ENCODE data around the gene PITPNC1. TPM values are rescaled to one million over a fixed set of nuclear protein-coding genes. Genes with fewer than 3 reads are reported as not detected.
A peak's percentile ranks its signal among the peaks of the same experiment; 100 is the strongest.

PITPNC1 gene
- total and polyA plus RNA-seq, 11 donors = 7.0 to 20.8 (median 11.3) TPM

DNA sequence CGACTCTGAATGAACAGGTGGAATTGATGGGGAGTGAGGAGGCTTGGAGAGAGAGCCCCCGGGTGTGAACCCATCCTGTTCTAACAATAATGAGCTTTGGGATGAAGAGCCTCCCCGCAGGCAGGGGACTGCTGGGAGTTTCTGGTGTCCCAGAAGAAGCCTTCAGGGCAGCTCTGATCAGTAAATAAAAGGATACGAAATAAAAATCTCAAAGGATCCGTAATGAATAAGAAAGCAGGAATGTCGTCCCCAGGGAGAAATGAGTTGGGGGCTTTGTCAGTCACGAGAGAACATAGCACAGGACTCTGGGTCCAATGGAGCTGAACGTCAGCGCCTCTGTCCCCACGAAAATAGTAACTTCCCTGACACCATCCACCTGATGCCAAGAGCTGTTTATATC is 113.4 kb downstream of the PITPNC1 start:
- no peaks in the 10 kb centered on the region for H3K36me3 ChIP-seq
- peak overlapping the region in 9 of 12 donors; percentile 30 to 49 (median 38) for H3K4me3 ChIP-seq
- peaks cover 0 to 55% (median 38%) of the 10 kb centered on the region in 12 donors for H3K4me1 ChIP-seq
- intact Hi-C loops (cut with DNase I) = loop anchor here in 3 of 10 donors (5.0 to 10.0 kb wide), 2 partner anchors 42 to 114 kb away; no protein-coding TSS in a partner anchor
- H3K27ac ChIP-seq = peak overlapping the region in 11 of 12 donors; percentile 19 to 84 (median 72)
- peak in 1 of 5 donors; percentile 33 for DNase-seq
- TF ChIP-seq, protein P1, sequence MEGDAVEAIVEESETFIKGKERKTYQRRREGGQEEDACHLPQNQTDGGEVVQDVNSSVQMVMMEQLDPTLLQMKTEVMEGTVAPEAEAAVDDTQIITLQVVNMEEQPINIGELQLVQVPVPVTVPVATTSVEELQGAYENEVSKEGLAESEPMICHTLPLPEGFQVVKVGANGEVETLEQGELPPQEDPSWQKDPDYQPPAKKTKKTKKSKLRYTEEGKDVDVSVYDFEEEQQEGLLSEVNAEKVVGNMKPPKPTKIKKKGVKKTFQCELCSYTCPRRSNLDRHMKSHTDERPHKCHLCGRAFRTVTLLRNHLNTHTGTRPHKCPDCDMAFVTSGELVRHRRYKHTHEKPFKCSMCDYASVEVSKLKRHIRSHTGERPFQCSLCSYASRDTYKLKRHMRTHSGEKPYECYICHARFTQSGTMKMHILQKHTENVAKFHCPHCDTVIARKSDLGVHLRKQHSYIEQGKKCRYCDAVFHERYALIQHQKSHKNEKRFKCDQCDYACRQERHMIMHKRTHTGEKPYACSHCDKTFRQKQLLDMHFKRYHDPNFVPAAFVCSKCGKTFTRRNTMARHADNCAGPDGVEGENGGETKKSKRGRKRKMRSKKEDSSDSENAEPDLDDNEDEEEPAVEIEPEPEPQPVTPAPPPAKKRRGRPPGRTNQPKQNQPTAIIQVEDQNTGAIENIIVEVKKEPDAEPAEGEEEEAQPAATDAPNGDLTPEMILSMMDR (IDR thresholded peaks at IDR 0.05) = no peak
- no peak for TF ChIP-seq POLR2A (IDR thresholded peaks at IDR 0.05)
- WGBS, 4 donors = 29 to 39% (median 33%) methylated on average over 10 of the region's 10 CpGs
- peak in 3 of 4 donors; percentile 37 to 41 (median 39) for ATAC-seq
- H3K9me3 ChIP-seq = peaks cover 0 to 3% (median 0%) of the 10 kb centered on the region in 12 donors
- no peaks in the 10 kb centered on the region for H3K27me3 ChIP-seq

DNA sequence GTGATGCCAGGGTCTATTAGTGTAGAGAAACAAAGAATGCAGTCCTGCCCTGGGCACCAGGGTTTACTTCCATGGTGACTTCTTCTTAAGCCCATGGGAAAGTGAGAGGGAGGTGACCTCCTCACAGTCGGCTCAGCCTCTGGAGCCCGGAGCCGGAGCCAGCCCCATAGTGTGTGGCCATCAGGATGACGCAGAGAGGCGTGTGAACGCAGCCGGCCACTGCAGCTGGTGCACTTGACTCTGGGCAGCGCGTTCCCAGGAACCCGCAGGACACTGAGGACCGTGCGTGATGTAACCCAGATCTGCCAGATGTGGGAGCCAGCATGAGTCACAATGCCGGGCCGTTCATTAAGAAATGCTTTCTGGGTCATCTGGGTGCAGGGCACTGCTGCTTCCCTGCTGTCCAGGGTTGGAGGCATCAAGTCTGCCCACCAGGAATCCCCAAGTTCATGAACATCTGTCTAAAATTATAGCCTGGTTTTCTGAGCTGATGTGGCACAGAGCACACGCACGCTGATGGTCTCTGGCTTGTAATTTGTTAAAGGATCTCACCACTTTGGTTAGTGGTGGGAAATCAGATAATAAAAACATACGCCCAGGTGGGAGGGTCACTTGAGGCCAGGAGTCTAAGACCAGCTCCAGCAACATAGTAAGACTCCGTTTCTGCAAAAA is 114.1 kb downstream of the PITPNC1 start:
- Histone ChIP-seq H3K27ac (peak overlapping the region in 11 of 12 donors; percentile 22 to 84 (median 72)), H3K4me1 (peaks cover 0 to 55% (median 38%) of the 10 kb centered on the region in 12 donors), H3K36me3 (no peaks in the 10 kb centered on the region), H3K9me3 (peaks cover 0 to 6% (median 0%) of the 10 kb centered on the region in 12 donors), H3K4me3 (peak overlapping the region in 9 of 12 donors; percentile 30 to 49 (median 38)), H3K27me3 (no peaks in the 10 kb centered on the region)
- TF ChIP-seq POLR2A (IDR thresholded peaks at IDR 0.05) = peak in 1 of 2 donors; percentile 32
- TF ChIP-seq, protein P1 (IDR thresholded peaks at IDR 0.05) = no peak
- ATAC-seq (peak; percentile 96 to 99 (median 98)), DNase-seq (peak; percentile 86 to 95 (median 93))
- whole genome bisulfite sequencing, 4 donors = 17 to 32% (median 26%) methylated on average over 9 to 18 of the region's 18 CpGs
- intact Hi-C loops (cut with DNase I) = loop anchor here in 3 of 10 donors (5.0 to 10.0 kb wide), 2 partner anchors 41 to 114 kb away; no protein-coding TSS in a partner anchor

DNA sequence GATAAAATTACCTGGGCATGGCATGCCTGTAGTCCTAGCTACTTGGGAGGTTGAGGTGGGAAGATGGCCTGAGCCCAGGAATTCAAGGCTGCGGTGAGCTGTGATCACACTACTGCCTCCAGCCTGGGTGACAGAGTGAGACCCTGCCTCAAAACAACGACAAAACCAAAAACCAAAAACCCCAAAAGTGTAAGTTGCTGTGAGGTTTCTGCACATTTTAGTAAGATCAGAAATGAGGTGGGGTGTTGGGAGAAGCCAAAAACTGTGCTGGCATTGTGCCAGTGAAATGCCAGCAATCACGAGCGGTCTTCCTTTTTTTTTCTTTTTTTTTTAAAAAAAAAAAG is 114.6 kb downstream of the PITPNC1 start:
- H3K9me3 ChIP-seq = peaks cover 0 to 6% (median 0%) of the 10 kb centered on the region in 12 donors
- intact Hi-C loops (cut with DNase I) = loop anchor here in 3 of 10 donors (5.0 to 10.0 kb wide), 2 partner anchors 41 to 113 kb away; no protein-coding TSS in a partner anchor
- 61 to 71% (median 66%) methylated on average over 4 of the region's 4 CpGs for WGBS, 4 donors
- no peaks in the 10 kb centered on the region for H3K36me3 ChIP-seq
- ATAC-seq (no peak), DNase-seq (no peak)
- H3K27ac ChIP-seq = peak overlapping the region in 10 of 12 donors; percentile 22 to 84 (median 71)
- H3K4me3 ChIP-seq = peak overlapping the region in 1 of 12 donors; percentile 49
- peaks cover 0 to 55% (median 38%) of the 10 kb centered on the region in 12 donors for H3K4me1 ChIP-seq
- no peak for TF ChIP-seq POLR2A (IDR thresholded peaks at IDR 0.05)
- TF ChIP-seq, protein P1 (IDR thresholded peaks at IDR 0.05) = no peak
- H3K27me3 ChIP-seq = no peaks in the 10 kb centered on the region

DNA sequence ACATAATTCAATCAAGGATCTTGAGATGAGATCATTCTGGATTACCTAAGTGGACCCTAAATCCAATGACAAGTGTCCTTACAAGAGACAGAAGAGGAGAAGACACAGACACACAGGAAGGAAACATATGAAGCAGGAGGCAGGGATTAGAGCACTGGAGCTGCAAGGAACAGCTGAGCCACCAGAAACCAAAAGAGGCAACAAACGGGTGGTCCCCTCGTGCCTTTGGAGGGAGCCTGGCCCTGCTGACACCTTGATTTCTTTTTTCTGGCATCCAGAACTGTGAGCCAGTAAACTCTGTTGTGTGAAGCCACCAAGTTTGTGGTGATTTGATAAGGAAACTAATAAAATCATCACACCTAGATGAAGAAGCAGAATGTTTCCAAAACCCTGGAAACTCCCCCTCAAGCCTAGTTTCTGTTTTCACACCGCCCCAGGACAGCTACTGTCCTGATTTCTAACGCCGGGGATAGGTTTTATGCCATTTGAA is 115.2 kb downstream of the PITPNC1 start:
- H3K4me1 ChIP-seq = peaks cover 0 to 49% (median 38%) of the 10 kb centered on the region in 12 donors
- DNase-seq = no peak
- H3K9me3 ChIP-seq = peaks cover 0 to 6% (median 0%) of the 10 kb centered on the region in 12 donors
- no peaks in the 10 kb centered on the region for H3K36me3 ChIP-seq
- intact Hi-C loops (cut with DNase I) = loop anchor here in 3 of 10 donors (5.0 to 10.0 kb wide), 2 partner anchors 40 to 113 kb away; no protein-coding TSS in a partner anchor
- 42 to 60% (median 51%) methylated on average over 5 of the region's 5 CpGs for WGBS, 4 donors
- TF ChIP-seq, protein P1 (IDR thresholded peaks at IDR 0.05) = no peak
- no peak for TF ChIP-seq POLR2A (IDR thresholded peaks at IDR 0.05)
- H3K4me3 ChIP-seq = peak overlapping the region in 7 of 12 donors; percentile 11 to 41 (median 16)
- no peaks in the 10 kb centered on the region for H3K27me3 ChIP-seq
- no peak for ATAC-seq
- peak overlapping the region in 10 of 12 donors; percentile 0 to 84 (median 41) for H3K27ac ChIP-seq
